HFFc6 (cell line): Measurements from ENCODE around the gene TAF4. TPM values are rescaled to one million over a fixed set of nuclear protein-coding genes. Genes with fewer than 3 reads are reported as not detected.

ENCODE experiments used
- DNase-seq: peaks from one replicate; pipeline ENCODE4 v3.0.0-alpha.2; 2018
- H3K27ac Mint-ChIP-seq: 2 replicates; pipeline ENCODE4 v1.8.0; 2020; ENCODE audit warnings: mild to moderate bottlenecking, mixed read lengths
- H3K27me3 Mint-ChIP-seq: 2 replicates; pipeline ENCODE4 v1.8.0; 2021; ENCODE audit warnings: mild to moderate bottlenecking, moderate library complexity, mixed read lengths; ENCODE audit not compliant: insufficient read depth
- H3K36me3 Mint-ChIP-seq: 2 replicates; pipeline ENCODE4 v1.8.0; 2021; ENCODE audit warnings: low read depth, mixed read lengths
- H3K4me1 Mint-ChIP-seq: 2 replicates; pipeline ENCODE4 v1.8.0; 2020; ENCODE audit warnings: low read depth, mixed read lengths
- H3K4me3 Mint-ChIP-seq: 2 replicates; pipeline ENCODE4 v1.8.0; 2020; ENCODE audit warnings: mild to moderate bottlenecking, moderate library complexity, mixed read lengths
- H3K9me3 Mint-ChIP-seq: 2 replicates; pipeline ENCODE4 v1.8.0; 2020; ENCODE audit warnings: mild to moderate bottlenecking, mixed read lengths
- CTCF ChIP-seq: fragments of 200-600 bp; sonication (generic); IDR thresholded peaks from 2 replicates; pipeline ENCODE4 v1.5.0; 2021; ENCODE audit warnings: antibody characterized with exemption, mild to moderate bottlenecking
- total RNA-seq, 6 experiments: library from RNA; stranded (reverse); fragmentation: NEBNext Ultra II Directional; extraction: Animal tissue kit (Norgen Biotek cat#: 25700); gene quantifications; 2 replicates in 1 of 6; 3 replicates in 5 of 6; pipeline ENCODE4 v1.2.3, GENCODE V29; 2021

TAF4 gene
- total RNA-seq, 6 experiments from 2014 or later = 9.4 to 11.7 (median 9.9) TPM

GRCh38 chr20:62064770-62065673, 659 bp downstream of the TAF4 start:
- DNase-seq = no peak
- Mint-ChIP-seq H3K9me3 (no peaks in the 10 kb centered on the region), H3K4me3 (peak overlapping the region; percentile 74; the same call in 1 of the 2 replicates), H3K27me3 (peaks cover 6% of the 10 kb centered on the region), H3K27ac (no peak overlapping the region), H3K36me3 (no peaks in the 10 kb centered on the region), H3K4me1 (peaks cover 38% of the 10 kb centered on the region)
- TF ChIP-seq CTCF = no peak

GRCh38 chr20:62063981-62064769, 1.5 kb downstream of the TAF4 start:
- TF ChIP-seq CTCF = no peak
- DNase-seq = no peak
- peaks cover 6% of the 10 kb centered on the region for H3K27me3 Mint-ChIP-seq
- no peaks in the 10 kb centered on the region for H3K9me3 Mint-ChIP-seq
- no peaks in the 10 kb centered on the region for H3K36me3 Mint-ChIP-seq
- H3K4me3 Mint-ChIP-seq = peak overlapping the region; percentile 80
- H3K4me1 Mint-ChIP-seq = peaks cover 29% of the 10 kb centered on the region
- no peak overlapping the region for H3K27ac Mint-ChIP-seq

GRCh38 chr20:62063315-62063980, 2.2 kb downstream of the TAF4 start:
- no peak overlapping the region for H3K27ac Mint-ChIP-seq
- peaks cover 29% of the 10 kb centered on the region for H3K4me1 Mint-ChIP-seq

GRCh38 chr20:62062661-62063314, 2.9 kb downstream of the TAF4 start:
- H3K4me3 Mint-ChIP-seq = peak overlapping the region; percentile 18; the same call in 1 of the 2 replicates
- no peak for DNase-seq
- H3K27me3 Mint-ChIP-seq = peaks cover 6% of the 10 kb centered on the region
- no peak for TF ChIP-seq CTCF
- H3K27ac Mint-ChIP-seq = no peak overlapping the region
- no peaks in the 10 kb centered on the region for H3K9me3 Mint-ChIP-seq
- peaks cover 29% of the 10 kb centered on the region for H3K4me1 Mint-ChIP-seq
- no peaks in the 10 kb centered on the region for H3K36me3 Mint-ChIP-seq

More at GRCh38 chr20:62063315-62063980, 2.2 kb downstream of the TAF4 start:
- H3K4me3 Mint-ChIP-seq = peak overlapping the region; percentile 80
- H3K9me3 Mint-ChIP-seq = no peaks in the 10 kb centered on the region
- no peak for DNase-seq
- peaks cover 6% of the 10 kb centered on the region for H3K27me3 Mint-ChIP-seq
- TF ChIP-seq CTCF = no peak
- no peaks in the 10 kb centered on the region for H3K36me3 Mint-ChIP-seq
